ENCODE data around the gene MKKS.

GRCh38 chr20:10470276-10470675 lies 36.3 kb upstream of the MKKS start:
- no peak for TF ChIP-seq ATF1 (CRISPR knock-in tag; IDR thresholded peaks at IDR 0.05)
- TF ChIP-seq CTCF (IDR thresholded peaks at IDR 0.05), result no peak
- TF ChIP-seq TEAD1 (CRISPR knock-in tag; IDR thresholded peaks at IDR 0.05), result no peak
- no peak for TF ChIP-seq USF2 (CRISPR knock-in tag; IDR thresholded peaks at IDR 0.05)

Measured in WTC11 (cell line).